IMR-90 (cell line): ENCODE measurements around the gene EXPH5. TPM values are rescaled to one million over a fixed set of nuclear protein-coding genes. Genes with fewer than 3 reads are reported as not detected.

Experiments
- ATAC-seq: fragments of 200-7000 bp; cut with Tn5 transposase; 2 replicates; pipeline ENCODE4 v1.9.1; 2020; ENCODE audit warnings: low read depth, mild to moderate bottlenecking, moderate library complexity
- BruUV-seq: library from RNA; stranded (reverse); fragments of 400-500 nt; replicated peaks from 2 replicates; lab custom pipeline; 2021; lab: Mats Ljungman, UMichigan
- CTCF ChIA-PET: fragments of 300-600 bp; formaldehyde crosslinking; extraction: SDS; loops from one replicate; lab custom pipeline; 2021; ENCODE audit warnings: antibody characterized with exemption; lab: Yijun Ruan, JAX
- POLR2A ChIA-PET: fragments of 300-600 bp; sonication (Branson Sonifier 250); formaldehyde crosslinking; loops from one replicate; lab custom pipeline; 2022; ENCODE audit warnings: antibody characterized with exemption; ENCODE audit not compliant: unreplicated experiment; lab: Charles Lee
- DNase-seq: peaks from one replicate; pipeline ENCODE4 v3.0.0; 2013
- H2AFZ ChIP-seq: replicated peaks from 2 replicates; pipeline ENCODE3; 2013; ENCODE audit warnings: low read length, mild to moderate bottlenecking; ENCODE audit not compliant: poor library complexity
- H2AK5ac ChIP-seq: 2 replicates; pipeline ENCODE4 v1.6.1; 2013; ENCODE audit warnings: low read depth, low read length, inconsistent platforms
- H2AK9ac ChIP-seq: replicated peaks from 2 replicates; pipeline ENCODE3; 2013; ENCODE audit warnings: mild to moderate bottlenecking, low read depth, low read length, moderate library complexity; ENCODE audit not compliant: poor library complexity
- H2BK120ac ChIP-seq: 2 replicates; pipeline ENCODE4 v1.6.1; 2013; ENCODE audit warnings: low read depth, low read length, inconsistent platforms
- H2BK15ac ChIP-seq: 3 replicates; pipeline ENCODE4 v1.6.1; 2013; ENCODE audit warnings: low read depth, low read length, inconsistent platforms
- H2BK20ac ChIP-seq: 2 replicates; pipeline ENCODE4 v1.6.1; 2013; ENCODE audit warnings: low read depth, mild to moderate bottlenecking, inconsistent platforms, low read length, moderate library complexity
- H2BK5ac ChIP-seq: 2 replicates; pipeline ENCODE4 v1.6.1; 2013; ENCODE audit warnings: mild to moderate bottlenecking, low read depth, low read length, inconsistent platforms; ENCODE audit not compliant: poor library complexity, severe bottlenecking
- H3K14ac ChIP-seq: replicated peaks from 2 replicates; pipeline ENCODE4 v1.6.1; 2013; ENCODE audit warnings: low read depth, low read length, inconsistent platforms
- H3K18ac ChIP-seq: 2 replicates; pipeline ENCODE4 v1.6.1; 2013; ENCODE audit warnings: low read depth, low read length, control low read depth
- H3K23ac ChIP-seq: 2 replicates; pipeline ENCODE4 v1.6.1; 2013; ENCODE audit warnings: low read depth, low read length, inconsistent platforms
- H3K27ac ChIP-seq: 2 replicates; pipeline ENCODE4 v1.5.1; 2013; ENCODE audit warnings: mild to moderate bottlenecking, control low read depth, low read length; ENCODE audit not compliant: insufficient read depth
- H3K27me3 ChIP-seq: 2 replicates; pipeline ENCODE4 v1.6.1; 2013; ENCODE audit warnings: low read length; ENCODE audit not compliant: control insufficient read depth, insufficient read depth
- H3K36me3 ChIP-seq: 2 replicates; pipeline ENCODE4 v1.6.1; 2013; ENCODE audit warnings: low read length, mixed read lengths; ENCODE audit not compliant: control insufficient read depth, insufficient read depth
- H3K4ac ChIP-seq: 2 replicates; pipeline ENCODE4 v1.6.1; 2013; ENCODE audit warnings: low read depth, low read length, inconsistent platforms
- H3K4me1 ChIP-seq: 2 replicates; pipeline ENCODE4 v1.6.1; 2013; ENCODE audit warnings: low read length, mixed read lengths; ENCODE audit not compliant: control insufficient read depth, insufficient read depth
- H3K4me2 ChIP-seq: 2 replicates; pipeline ENCODE4 v1.6.1; 2013; ENCODE audit warnings: low read depth, mild to moderate bottlenecking, control low read depth, low read length, moderate library complexity
- H3K4me3 ChIP-seq: 2 replicates; pipeline ENCODE4 v1.5.1; 2013; ENCODE audit warnings: low read depth, mild to moderate bottlenecking, control low read depth, low read length, moderate library complexity; ENCODE audit not compliant: insufficient read depth
- H3K56ac ChIP-seq: 2 replicates; pipeline ENCODE4 v1.6.1; 2013; ENCODE audit warnings: low read length, inconsistent platforms; ENCODE audit not compliant: insufficient read depth; ENCODE audit errors: extremely low read depth
- H3K79me1 ChIP-seq, 2 experiments: 2 replicates each; pipeline ENCODE4 v1.6.1; 2013; ENCODE audit warnings: low read length in 2 of 2, inconsistent platforms in 1 of 2, low read depth in 1 of 2
- H3K9ac ChIP-seq: 2 replicates; pipeline ENCODE4 v1.6.1; 2013; ENCODE audit warnings: low read depth, low read length, control low read depth
- H3K9me1 ChIP-seq: 2 replicates; pipeline ENCODE4 v1.6.1; 2013; ENCODE audit warnings: low read length, inconsistent platforms; ENCODE audit not compliant: insufficient read depth
- H3K9me3 ChIP-seq: 2 replicates; pipeline ENCODE4 v1.6.1; 2013; ENCODE audit warnings: low read length; ENCODE audit not compliant: control insufficient read depth, insufficient read depth
- H4K20me1 ChIP-seq: 2 replicates; pipeline ENCODE4 v1.6.1; 2013; ENCODE audit warnings: low read length, inconsistent platforms; ENCODE audit not compliant: insufficient read depth
- H4K5ac ChIP-seq: 2 replicates; pipeline ENCODE4 v1.6.1; 2013; ENCODE audit warnings: mild to moderate bottlenecking, low read depth, low read length, control low read depth
- H4K8ac ChIP-seq, 2 experiments: 2 replicates each; pipeline ENCODE4 v1.6.1; 2013; ENCODE audit warnings: low read depth in 2 of 2, low read length in 2 of 2, control low read depth in 1 of 2, inconsistent platforms in 1 of 2
- H4K91ac ChIP-seq: 2 replicates; pipeline ENCODE4 v1.6.1; 2013; ENCODE audit warnings: low read depth, low read length, inconsistent platforms; ENCODE audit not compliant: insufficient read depth
- BHLHE40 ChIP-seq: fragments of 150-350 bp; IDR thresholded peaks from 2 replicates; pipeline ENCODE4 v1.6.1; 2016; ENCODE audit warnings: mild to moderate bottlenecking, low read depth, low read length
- CEBPB ChIP-seq: IDR thresholded peaks from 2 replicates; pipeline ENCODE4 v1.6.1; 2012; ENCODE audit warnings: low read depth, low read length, improper control_type of control experiment
- CTCF ChIP-seq: conservative IDR thresholded peaks from 2 replicates; pipeline ENCODE4 v1.5.1; 2012; ENCODE audit warnings: mild to moderate bottlenecking, low read depth, low read length, improper control_type of control experiment
- POLR2A ChIP-seq: IDR thresholded peaks from 2 replicates; pipeline ENCODE4 v1.6.1; 2012; ENCODE audit warnings: mild to moderate bottlenecking, low read depth, low read length
- RAD21 ChIP-seq: IDR thresholded peaks from 2 replicates; pipeline ENCODE4 v1.6.1; 2012; ENCODE audit warnings: low read length, improper control_type of control experiment
- RCOR1 ChIP-seq: IDR thresholded peaks from 2 replicates; pipeline ENCODE4 v1.6.1; 2012; ENCODE audit warnings: mild to moderate bottlenecking, low read length, improper control_type of control experiment; ENCODE audit not compliant: insufficient replicate concordance
- SMC3 ChIP-seq: fragments of 150-350 bp; IDR thresholded peaks from 2 replicates; pipeline ENCODE4 v1.6.1; 2016; ENCODE audit warnings: low read depth, mild to moderate bottlenecking, antibody characterized with exemption, low read length, moderate library complexity
- WGBS, 2 experiments: methylation state at CpG; one replicate each; pipeline versions ENCODE4 v1.1.5 to v1.1.7; 2013; ENCODE audit warnings: missing lambda C conversion rate in 2 of 2; ENCODE audit not compliant: insufficient read length in 1 of 2; ENCODE audit errors: extremely low coverage in 2 of 2; 5-methylcytosine and 5-hydroxymethylcytosine counted together
- dilution Hi-C: fragments of 300-500 bp; cut with HindIII; formaldehyde crosslinking; loops from one replicate; pipeline ENCODE4 v1.14.3; 2018; ENCODE audit warnings: low sequenced_read_pairs; ENCODE audit not compliant: unreplicated experiment
- in situ Hi-C: fragments of 300-500 bp; cut with MboI; formaldehyde crosslinking; loops from 3 replicates; pipeline ENCODE4 v1.14.3; 2019; ENCODE audit warnings: low sequenced_read_pairs, inconsistent platforms, mixed read lengths
- intact Hi-C: fragments of 100-400 bp; cut with micrococcal nuclease; formaldehyde crosslinking; loops from 2 replicates; pipeline ENCODE4 v1.10.0; 2022
- polyA plus RNA-seq, 3 experiments: library from polyadenylated mRNA; depleted of rRNA; stranded (reverse); fragments of >200 nt; gene quantifications; 2 replicates each; pipeline ENCODE4 v1.2.3, GENCODE V29; 2012; ENCODE audit warnings: low replicate concordance in 1 of 3
- total RNA-seq: library from RNA; depleted of rRNA; stranded (reverse); fragments of >200 nt; gene quantifications from 2 replicates; pipeline ENCODE4 v1.2.3, GENCODE V29; 2012
- TF ChIP-seq, protein P1 (sequence below): fragments of 150-350 bp; IDR thresholded peaks from 2 replicates; pipeline ENCODE4 v1.6.1; 2017; ENCODE audit warnings: mild to moderate bottlenecking, antibody characterized with exemption, low read length, low read depth

EXPH5 gene
- total and polyA plus RNA-seq, 2 of the 4 experiments (the other 2 are of a cell fraction), result 0.05 to 0.72 TPM

DNA sequence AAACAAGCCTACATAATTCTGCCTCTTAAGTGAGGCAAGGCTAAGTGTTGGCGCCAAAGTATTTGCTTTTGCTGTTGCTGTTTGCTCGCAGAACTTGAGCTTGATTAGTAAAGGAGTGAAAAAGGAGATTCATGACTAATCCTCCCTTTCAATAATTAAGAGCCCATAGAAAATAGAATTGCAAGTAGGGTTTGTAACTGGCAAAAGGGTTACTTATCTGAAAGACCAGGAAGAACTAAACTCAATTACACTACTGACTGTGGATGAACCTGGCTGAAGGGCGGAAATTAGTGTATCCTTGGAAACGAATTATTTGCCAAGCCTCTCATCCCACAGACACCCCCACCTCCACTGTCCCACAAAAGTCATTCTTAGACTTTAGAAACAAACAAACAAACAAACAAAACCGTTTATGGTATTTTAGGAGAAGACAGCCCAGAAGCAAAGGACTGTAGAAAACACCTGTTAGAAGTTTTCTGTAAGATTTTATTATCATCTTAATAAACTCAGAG is 411 bp upstream of the EXPH5 start:
- H3K9ac ChIP-seq, result no peak overlapping the region
- TF ChIP-seq SMC3 (no peak), POLR2A (no peak), CEBPB (no peak), RCOR1 (no peak), CTCF (no peak), RAD21 (no peak), BHLHE40 (no peak)
- TF ChIP-seq, protein P1, sequence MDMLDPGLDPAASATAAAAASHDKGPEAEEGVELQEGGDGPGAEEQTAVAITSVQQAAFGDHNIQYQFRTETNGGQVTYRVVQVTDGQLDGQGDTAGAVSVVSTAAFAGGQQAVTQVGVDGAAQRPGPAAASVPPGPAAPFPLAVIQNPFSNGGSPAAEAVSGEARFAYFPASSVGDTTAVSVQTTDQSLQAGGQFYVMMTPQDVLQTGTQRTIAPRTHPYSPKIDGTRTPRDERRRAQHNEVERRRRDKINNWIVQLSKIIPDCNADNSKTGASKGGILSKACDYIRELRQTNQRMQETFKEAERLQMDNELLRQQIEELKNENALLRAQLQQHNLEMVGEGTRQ, result no peak
- H4K8ac ChIP-seq, result no peak overlapping the region
- peak overlapping the region; percentile 92 for H3K4me3 ChIP-seq
- no peaks in the 10 kb centered on the region for H4K20me1 ChIP-seq
- no peak overlapping the region for H2BK15ac ChIP-seq
- no peaks in the 10 kb centered on the region for H3K9me1 ChIP-seq
- H2BK120ac ChIP-seq, result no peak overlapping the region
- peak overlapping the region; percentile 91 for H2AFZ ChIP-seq
- H3K9me3 ChIP-seq, result no peaks in the 10 kb centered on the region
- CTCF ChIA-PET, result no interaction called here
- in situ Hi-C loops (no loop called here), dilution Hi-C loops (no loop called here), intact Hi-C loops (no loop called here)
- no peak overlapping the region for H3K56ac ChIP-seq
- H3K4ac ChIP-seq, result no peak overlapping the region
- H2BK5ac ChIP-seq, result no peak overlapping the region
- H2AK5ac ChIP-seq, result no peak overlapping the region
- no peak overlapping the region for H4K91ac ChIP-seq
- no peaks in the 10 kb centered on the region for H3K79me1 ChIP-seq
- no peak overlapping the region for H3K27ac ChIP-seq
- ATAC-seq (no peak), DNase-seq (no peak)
- BruUV-seq, result no TSS peak
- no peak overlapping the region for H2AK9ac ChIP-seq
- WGBS, 2 experiments, result no CpG with 5 or more reads among the region's 5 CpGs
- H2BK20ac ChIP-seq, result no peak overlapping the region
- no peak overlapping the region for H3K18ac ChIP-seq
- POLR2A ChIA-PET, result interaction anchor here (0.6 kb wide), 1 partner anchor 477 kb away, joined by 6 read pairs; no protein-coding TSS in a partner anchor
- peak overlapping the region; percentile 99 for H3K4me2 ChIP-seq
- no peak overlapping the region for H3K23ac ChIP-seq
- H3K14ac ChIP-seq, result no peak overlapping the region
- H3K4me1 ChIP-seq, result no peaks in the 10 kb centered on the region; the same call in 1 of the 2 replicates
- peaks cover 11% of the 10 kb centered on the region for H3K27me3 ChIP-seq
- no peaks in the 10 kb centered on the region for H3K36me3 ChIP-seq
- H4K5ac ChIP-seq, result no peak overlapping the region
